Heart left ventricle (tissue), 16 donors: ENCODE measurements around the gene DBN1. TPM values are rescaled to one million over a fixed set of nuclear protein-coding genes. Genes with fewer than 3 reads are reported as not detected.
A peak's percentile ranks its signal among the peaks of the same experiment; 100 is the strongest.

Experiments
- ATAC-seq, 4 donors: fragments of 200-7000 bp; cut with Tn5 transposase; one replicate each; pipeline ENCODE4 v1.9.1; 2020 to 2022; ENCODE audit warnings: moderate library complexity in 4 of 4, mild to moderate bottlenecking in 3 of 4, moderate number of reproducible peaks in 1 of 4
- DNase-seq, 5 donors: peaks; one replicate each; pipeline ENCODE4 v3.0.0-alpha.2; 2020
- H3K27ac ChIP-seq, 12 donors: fragments of 200-600 bp; sonication (generic) in 4 of 12; one replicate each; pipeline versions ENCODE4 v1.5.0 to v1.8.0; 2016 to 2022; ENCODE audit warnings: mild to moderate bottlenecking in 2 of 12
- H3K27me3 ChIP-seq, 9 donors: fragments of 200-600 bp; sonication (generic) in 2 of 9; one replicate each; pipeline versions ENCODE4 v1.5.1 to v1.8.0; 2016 to 2022; ENCODE audit warnings: mild to moderate bottlenecking in 3 of 9
- H3K36me3 ChIP-seq, 9 donors: fragments of 200-600 bp; sonication (generic) in 2 of 9; one replicate each; pipeline versions ENCODE4 v1.5.0 to v1.8.0; 2018 to 2022; ENCODE audit warnings: mild to moderate bottlenecking in 2 of 9
- H3K4me1 ChIP-seq, 12 donors: fragments of 200-600 bp; sonication (generic) in 4 of 12; one replicate each; pipeline versions ENCODE4 v1.5.0 to v1.8.0; 2016 to 2022; ENCODE audit warnings: mild to moderate bottlenecking in 3 of 12
- H3K4me3 ChIP-seq, 12 donors: fragments of 200-600 bp; sonication (generic) in 4 of 12; one replicate each; pipeline versions ENCODE4 v1.5.0 to v1.8.0; 2017 to 2022; ENCODE audit warnings: mild to moderate bottlenecking in 9 of 12, moderate library complexity in 4 of 12
- H3K9me3 ChIP-seq, 12 donors: fragments of 200-600 bp; sonication (generic) in 4 of 12; one replicate each; pipeline versions ENCODE4 v1.5.0 to v1.8.0; 2016 to 2022; ENCODE audit warnings: mild to moderate bottlenecking in 1 of 12
- POLR2A ChIP-seq, 2 donors: fragments of 450-650 bp; IDR thresholded peaks; one replicate each; pipeline ENCODE4 v1.6.1; 2017; ENCODE audit warnings: antibody characterized with exemption in 2 of 2, mild to moderate bottlenecking in 2 of 2, moderate library complexity in 2 of 2
- WGBS, 4 donors: extraction: QIAGEN DNeasy Blood & Tissue Kit in 2 of 4; methylation state at CpG; one replicate each; pipeline versions ENCODE4 v1.1.5 to v1.1.7; 2013 to 2018; 5-methylcytosine and 5-hydroxymethylcytosine counted together
- intact Hi-C, 10 donors: fragments of 100-400 bp; cut with DNase I; formaldehyde crosslinking; loops; one replicate each; pipeline versions ENCODE4 v1.11.1 to v1.14.2; 2022
- polyA plus RNA-seq, 2 donors: library from polyadenylated mRNA; stranded (reverse); fragments of 200-250 nt; gene quantifications; one replicate each; pipeline ENCODE4 v1.2.3, GENCODE V29; 2013
- total RNA-seq, 9 donors: library from RNA; depleted of rRNA in 2 of 9; stranded (reverse); fragments of >200 nt in 2 of 9; fragmentation: NEBNext Ultra II Directional in 3 of 9; extraction: Animal tissue kit (Norgen Biotek cat#: 25700) in 3 of 9; gene quantifications; one replicate each; pipeline versions ENCODE4 v1.1.0 to v1.2.4, GENCODE V29; 2016 to 2023
- TF ChIP-seq, protein P1 (sequence below), 12 donors: fragments of 200-600 bp; sonication (generic) in 4 of 12; IDR thresholded peaks; one replicate each; pipeline versions ENCODE4 v1.5.0 to v1.8.0; 2018 to 2022; ENCODE audit warnings: antibody characterized with exemption in 12 of 12, mild to moderate bottlenecking in 5 of 12
- donor health status: ischemic (EF 13 %, LVEDD 7.1; RV severe dilation, severe dysfunction).
- donor health status: healthy with polysubstance abuse.
- donor health status: DM: no; HTN: yes; CAD: no.
- donor health status: DM: no; HTN: no; CAD: no.
- donor health status: ischemic (EF 25% LVEDD 6.9; RV normal size, moderate dysfunction).
- donor health status: ischemic (EF 25% LVEDD 5.7; RV mildly dilated, moderate dysfunction).
- donor health status: healthy.
- donor health status: DM: yes; HTN: yes; CAD: no.
- donor health status: ischemic (EF 35%, LVEDD 5.7; RV mildly dilated, moderate dysfunction).
- donor health status: nonischemic (EF 11% LVEDD 7.7; RV severe dilation, severe dysfunction).
- donor health status: DM: yes; HTN: yes; CAD: no.
- donor health status: PGD.
- donor health status: ischemic (EF 29% LVEDD 5.4; RV normal size, mild dysfunction).
- donor health status: nonischemic (EF 23%, LVEDD 6.1; RV moderate dilation, normal function).

The DBN1 gene
- total and polyA plus RNA-seq, 11 donors: 12.3 to 60.7 (median 23.3) TPM

- H3K27ac ChIP-seq: peak overlapping the region in 1 of 12 donors; percentile 60
- H3K9me3 ChIP-seq: no peaks in the 10 kb centered on the region
- peaks cover 2 to 32% (median 20%) of the 10 kb centered on the region in 12 donors for H3K4me1 ChIP-seq
- H3K27me3 ChIP-seq: peaks cover 0 to 13% (median 3%) of the 10 kb centered on the region in 9 donors
- intact Hi-C loops: no loop called here
- ATAC-seq (no peak), DNase-seq (no peak)
- peaks cover 0 to 27% (median 5%) of the 10 kb centered on the region in 9 donors for H3K36me3 ChIP-seq
- 59 to 63% (median 62%) methylated on average over 7 to 10 of the region's 10 CpGs for WGBS, 4 donors
- TF ChIP-seq, protein P1, sequence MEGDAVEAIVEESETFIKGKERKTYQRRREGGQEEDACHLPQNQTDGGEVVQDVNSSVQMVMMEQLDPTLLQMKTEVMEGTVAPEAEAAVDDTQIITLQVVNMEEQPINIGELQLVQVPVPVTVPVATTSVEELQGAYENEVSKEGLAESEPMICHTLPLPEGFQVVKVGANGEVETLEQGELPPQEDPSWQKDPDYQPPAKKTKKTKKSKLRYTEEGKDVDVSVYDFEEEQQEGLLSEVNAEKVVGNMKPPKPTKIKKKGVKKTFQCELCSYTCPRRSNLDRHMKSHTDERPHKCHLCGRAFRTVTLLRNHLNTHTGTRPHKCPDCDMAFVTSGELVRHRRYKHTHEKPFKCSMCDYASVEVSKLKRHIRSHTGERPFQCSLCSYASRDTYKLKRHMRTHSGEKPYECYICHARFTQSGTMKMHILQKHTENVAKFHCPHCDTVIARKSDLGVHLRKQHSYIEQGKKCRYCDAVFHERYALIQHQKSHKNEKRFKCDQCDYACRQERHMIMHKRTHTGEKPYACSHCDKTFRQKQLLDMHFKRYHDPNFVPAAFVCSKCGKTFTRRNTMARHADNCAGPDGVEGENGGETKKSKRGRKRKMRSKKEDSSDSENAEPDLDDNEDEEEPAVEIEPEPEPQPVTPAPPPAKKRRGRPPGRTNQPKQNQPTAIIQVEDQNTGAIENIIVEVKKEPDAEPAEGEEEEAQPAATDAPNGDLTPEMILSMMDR (IDR thresholded peaks at IDR 0.05): no peak
- TF ChIP-seq POLR2A (IDR thresholded peaks at IDR 0.05): no peak
- peak overlapping the region in 1 of 12 donors; percentile 69 for H3K4me3 ChIP-seq
Measured at GRCh38 chr5:177445052-177445916, 28.1 kb downstream of the DBN1 start.

DNA sequence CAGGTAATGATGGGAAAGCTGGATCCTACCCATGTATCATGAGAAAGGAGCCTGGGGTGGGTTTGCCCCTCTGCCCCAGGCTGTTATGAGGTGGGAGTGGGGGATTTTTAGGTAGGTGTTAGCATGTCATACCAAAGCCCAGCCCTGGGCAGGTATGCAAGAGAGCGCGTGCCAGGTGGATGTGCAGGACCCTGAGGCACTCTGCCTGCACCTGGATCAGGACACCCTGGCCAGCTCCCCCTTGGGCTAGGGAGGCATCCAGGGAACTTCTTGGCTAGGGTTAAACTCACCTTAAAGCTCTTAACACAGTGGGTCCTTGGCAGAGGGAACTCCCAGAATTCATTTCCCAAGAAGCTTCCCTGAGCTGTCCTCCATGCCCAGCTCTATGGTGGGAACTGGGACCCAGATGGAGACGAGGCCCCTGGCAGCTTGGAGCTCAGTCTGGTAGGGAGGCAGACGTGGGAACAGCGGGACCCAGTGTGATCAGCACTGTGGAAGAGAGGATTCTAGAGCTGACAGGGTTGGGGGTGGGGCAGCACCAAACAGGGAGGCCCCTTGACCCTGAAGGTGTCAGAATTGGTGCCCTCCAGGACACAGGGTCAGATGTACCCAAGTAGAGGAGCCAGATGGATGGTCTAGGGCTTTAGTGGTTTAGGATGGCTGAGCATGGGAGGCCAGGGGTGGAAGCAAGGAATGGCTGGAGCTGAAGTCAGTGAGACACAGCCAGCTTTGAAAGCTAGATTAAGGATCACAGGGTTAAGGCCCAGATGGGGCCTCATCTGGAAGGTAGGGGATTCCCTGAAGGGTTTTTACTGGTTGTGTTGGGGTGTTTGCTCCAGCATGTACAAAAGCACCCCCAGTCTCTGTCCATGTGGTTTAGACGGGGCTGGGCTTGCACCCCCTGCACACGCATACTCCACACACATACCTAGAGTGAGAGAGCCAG, 29.1 kb downstream of the DBN1 start:
- Histone ChIP-seq H3K36me3 (peaks cover 0 to 36% (median 5%) of the 10 kb centered on the region in 9 donors), H3K9me3 (no peaks in the 10 kb centered on the region), H3K27ac (no peak overlapping the region), H3K4me1 (peaks cover 2 to 32% (median 20%) of the 10 kb centered on the region in 12 donors), H3K4me3 (no peak overlapping the region), H3K27me3 (peaks cover 0 to 11% (median 0%) of the 10 kb centered on the region in 9 donors)
- intact Hi-C loops: no loop called here
- TF ChIP-seq, protein P1 (IDR thresholded peaks at IDR 0.05): no peak
- no peak for TF ChIP-seq POLR2A (IDR thresholded peaks at IDR 0.05)
- DNase-seq: no peak
- no peak for ATAC-seq
- 67 to 80% (median 77%) methylated on average over 6 to 7 of the region's 7 CpGs for WGBS, 4 donors

DNA sequence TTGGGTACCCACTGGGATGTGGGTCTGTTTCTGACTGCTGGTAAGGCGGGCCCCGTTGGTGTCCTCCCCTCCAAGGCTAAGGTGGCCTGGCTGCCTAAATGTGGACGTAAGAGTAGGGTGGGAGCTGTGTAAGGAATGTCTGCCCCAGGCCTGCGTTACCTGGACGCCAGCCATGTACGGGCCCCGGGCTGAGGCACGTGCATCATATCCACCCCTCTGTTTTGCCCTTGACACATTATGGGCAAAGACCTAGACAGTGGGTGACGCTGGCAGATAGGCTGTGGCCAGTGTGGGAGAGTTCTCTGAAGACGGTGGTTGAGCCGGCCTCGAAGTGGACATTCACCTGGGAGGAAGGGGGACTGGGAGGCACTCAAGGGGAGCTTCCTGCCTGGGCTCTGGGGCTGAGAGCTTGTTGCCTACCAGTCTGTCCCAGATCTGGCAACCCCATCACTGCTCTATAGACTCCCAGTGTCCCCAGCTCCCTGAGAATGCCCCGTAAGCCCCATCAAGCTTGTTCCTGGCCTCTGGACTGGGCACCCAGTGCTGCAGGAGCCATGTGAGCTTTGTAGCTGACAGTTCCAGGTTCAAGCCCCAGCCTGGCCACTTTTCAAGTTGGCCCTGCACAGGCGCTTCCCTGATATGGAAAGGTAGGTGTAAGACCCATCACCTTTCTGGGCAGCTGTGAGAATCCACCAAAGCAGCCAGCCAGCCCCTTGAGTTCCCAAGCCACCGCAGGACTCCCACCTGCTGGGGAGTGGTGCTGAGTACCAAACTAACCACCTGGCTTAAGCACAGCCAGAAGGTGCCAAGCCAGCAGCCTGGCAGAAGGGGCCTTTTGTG, 30.1 kb downstream of the DBN1 start:
- TF ChIP-seq POLR2A (IDR thresholded peaks at IDR 0.05): no peak
- TF ChIP-seq, protein P1 (IDR thresholded peaks at IDR 0.05): no peak
- H3K36me3 ChIP-seq: peaks cover 0 to 46% (median 10%) of the 10 kb centered on the region in 9 donors
- no peak overlapping the region for H3K4me3 ChIP-seq
- peaks cover 2 to 27% (median 20%) of the 10 kb centered on the region in 12 donors for H3K4me1 ChIP-seq
- intact Hi-C loops: no loop called here
- WGBS, 4 donors: 80 to 84% (median 81%) methylated on average over 12 to 15 of the region's 15 CpGs
- no peak for ATAC-seq
- no peak for DNase-seq
- peaks cover 0 to 7% (median 0%) of the 10 kb centered on the region in 9 donors for H3K27me3 ChIP-seq
- H3K9me3 ChIP-seq: no peaks in the 10 kb centered on the region
- no peak overlapping the region for H3K27ac ChIP-seq
